Esophagus squamous epithelium (tissue), 4 donors: ENCODE results near the gene HCRT.

Source experiments
- CTCF ChIP-seq, 6 experiments: fragments of 450-650 bp in 4 of 6; fragments of 200-600 bp in 2 of 6; sonication (generic) in 2 of 6; IDR thresholded peaks; one replicate each; pipeline ENCODE4 v1.5.1; 2016 to 2019; ENCODE audit warnings: antibody characterized with exemption in 6 of 6, mild to moderate bottlenecking in 4 of 6, moderate library complexity in 4 of 6
- POLR2A ChIP-seq, 4 donors: fragments of 450-650 bp; IDR thresholded peaks; one replicate each; pipeline ENCODE4 v1.6.1; 2017; ENCODE audit warnings: antibody characterized with exemption in 4 of 4, mild to moderate bottlenecking in 4 of 4, moderate library complexity in 3 of 4

GRCh38 chr17:42159796-42160530 lies 25.3 kb downstream of the HCRT start:
- TF ChIP-seq POLR2A (IDR thresholded peaks at IDR 0.05) (no peak), CTCF (IDR thresholded peaks at IDR 0.05) (no peak)
